Large intestine (tissue), 12 donors: ENCODE results near the gene ALG8. TPM values are rescaled to one million over a fixed set of nuclear protein-coding genes. Genes with fewer than 3 reads are reported as not detected.
A peak's percentile ranks its signal among the peaks of the same experiment; 100 is the strongest.

Experiments used
- DNase-seq, 2 donors: peaks; one replicate each; pipeline versions ENCODE4 v3.0.0 to v3.0.0-alpha.2; 2013
- H3K27ac ChIP-seq: one replicate; pipeline ENCODE4 v1.5.1; 2013; ENCODE audit warnings: low read length
- H3K27me3 ChIP-seq: 2 replicates; pipeline ENCODE4 v1.6.1; 2013; ENCODE audit warnings: low read length; ENCODE audit not compliant: control insufficient read depth, insufficient read depth
- H3K36me3 ChIP-seq: 2 replicates; pipeline ENCODE4 v1.6.1; 2013; ENCODE audit warnings: low read length; ENCODE audit not compliant: control insufficient read depth, insufficient read depth
- H3K4me1 ChIP-seq: one replicate; pipeline ENCODE4 v1.6.1; 2013; ENCODE audit warnings: low read length; ENCODE audit not compliant: control insufficient read depth, insufficient read depth
- H3K4me3 ChIP-seq: one replicate; pipeline ENCODE4 v1.5.1; 2013; ENCODE audit warnings: low read length
- H3K9me3 ChIP-seq: one replicate; pipeline ENCODE4 v1.6.1; 2013; ENCODE audit warnings: mild to moderate bottlenecking, low read depth, low read length, moderate library complexity; ENCODE audit not compliant: control insufficient read depth
- WGBS: methylation state at CpG from one replicate; pipeline ENCODE4 v1.1.5; 2013; ENCODE audit warnings: low lambda C conversion rate; ENCODE audit not compliant: insufficient coverage; 5-methylcytosine and 5-hydroxymethylcytosine counted together
- long read RNA-seq, 11 donors: transcript quantifications; one replicate each; lab custom pipeline, GENCODE V29; 2026
- polyA plus RNA-seq: library from polyadenylated mRNA; unstranded; fragments of 120-200 nt; gene quantifications from one replicate; pipeline ENCODE4 v1.2.1, GENCODE V29; 2013

ALG8 gene
- polyA plus RNA-seq, result 35.3 TPM
- long read RNA-seq, donor 1, transcript ALG8-201 (13 exons, 1,675 nt), result major isoform, 7 of 8 reads
- long read RNA-seq, donor 1, partial matches to known transcripts, result 0 of 8 reads
- long read RNA-seq, donor 1, other reads (novel, unspliced or antisense), result 0 of 8 reads
- long read RNA-seq, donor 2, partial matches to known transcripts, result 0 of 7 reads
- long read RNA-seq, donor 2, other reads (novel, unspliced or antisense), result 0 of 7 reads
- long read RNA-seq, donor 3, result 0 reads
- long read RNA-seq, donor 4, partial matches to known transcripts, result 0 of 1 reads
- long read RNA-seq, donor 4, other reads (novel, unspliced or antisense), result 0 of 1 reads
- long read RNA-seq, donor 5, partial matches to known transcripts, result 0 of 6 reads
- long read RNA-seq, donor 5, other reads (novel, unspliced or antisense), result 0 of 6 reads
- long read RNA-seq, donor 6, transcript ALG8-201 (13 exons, 1,675 nt), result major isoform, 8 of 9 reads
- long read RNA-seq, donor 6, partial matches to known transcripts, result 0 of 9 reads
- long read RNA-seq, donor 6, other reads (novel, unspliced or antisense), result 0 of 9 reads
- long read RNA-seq, donor 7, partial matches to known transcripts, result 0 of 5 reads
- long read RNA-seq, donor 7, other reads (novel, unspliced or antisense), result 0 of 5 reads
- long read RNA-seq, donor 8, transcript ALG8-201 (13 exons, 1,675 nt), result major isoform, 12 of 24 reads
- long read RNA-seq, donor 8, partial matches to known transcripts, result 10 of 24 reads
- long read RNA-seq, donor 8, other reads (novel, unspliced or antisense), result 0 of 24 reads
- long read RNA-seq, donor 9, transcript ALG8-201 (13 exons, 1,675 nt), result major isoform, 10 of 11 reads
- long read RNA-seq, donor 9, partial matches to known transcripts, result 0 of 11 reads
- long read RNA-seq, donor 9, other reads (novel, unspliced or antisense), result 0 of 11 reads
- long read RNA-seq, donor 10, transcript ALG8-201 (13 exons, 1,675 nt), result major isoform, 10 of 12 reads
- long read RNA-seq, donor 10, partial matches to known transcripts, result 0 of 12 reads
- long read RNA-seq, donor 10, other reads (novel, unspliced or antisense), result 0 of 12 reads
- long read RNA-seq, donor 11, transcript ALG8-201 (13 exons, 1,675 nt), result major isoform, 8 of 10 reads
- long read RNA-seq, donor 11, partial matches to known transcripts, result 0 of 10 reads
- long read RNA-seq, donor 11, other reads (novel, unspliced or antisense), result 0 of 10 reads

DNA sequence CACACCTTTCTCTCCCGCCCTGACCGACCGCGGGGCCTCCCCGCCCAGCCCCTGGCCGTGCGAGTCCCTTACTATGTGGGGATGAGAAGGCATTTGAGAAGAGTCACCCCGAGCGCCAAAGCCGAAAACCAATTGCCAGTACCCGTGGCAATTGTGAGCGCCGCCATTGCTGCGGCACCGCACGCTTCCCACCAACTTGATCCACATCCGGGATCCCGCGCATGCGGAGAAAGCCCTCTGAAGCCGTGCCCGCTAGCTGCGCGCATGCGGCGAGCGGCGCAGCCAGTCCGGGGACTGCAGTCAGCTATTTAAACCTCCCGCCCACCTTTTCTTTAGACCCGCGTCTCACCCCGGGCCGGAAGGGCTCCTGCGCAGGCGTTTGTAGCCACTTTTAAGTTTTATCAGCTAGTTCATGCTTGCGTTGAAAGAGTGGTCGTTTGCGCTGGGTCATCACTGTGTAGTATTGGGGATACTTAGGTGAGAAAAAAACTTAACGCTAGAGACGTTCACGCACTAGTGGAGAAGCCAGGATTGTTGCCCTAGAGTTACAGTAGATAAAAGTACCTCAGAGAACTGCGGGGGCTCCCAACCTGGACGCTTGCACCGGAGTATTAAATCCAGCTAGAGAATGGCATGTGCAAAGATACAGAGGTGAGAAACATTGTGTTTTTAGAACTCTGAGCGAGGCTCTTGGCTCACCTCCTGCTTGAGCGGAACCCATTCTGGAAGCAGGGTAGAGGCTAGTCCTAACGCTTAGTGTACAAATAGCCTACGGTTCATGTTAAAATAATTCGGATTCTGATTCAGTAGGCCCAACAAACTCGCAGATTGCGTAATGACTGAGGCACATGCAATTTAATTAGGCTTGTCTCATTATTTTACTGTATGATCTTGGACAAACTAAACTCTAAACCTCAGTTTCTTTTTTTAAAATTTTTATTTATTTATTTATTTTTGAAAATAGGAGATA lies at the start of gene ALG8:
TSS of gene ALG8 (minus strand) at position 205 of the 970 bp plus-strand sequence. CDS start at position 167, 38 bp downstream.
- peaks cover 2% of the 10 kb centered on the region for H3K36me3 ChIP-seq
- peak within 1 kb of the TSS; percentile 63 for H3K4me3 ChIP-seq
- H3K27ac ChIP-seq, result peak within 1 kb of the TSS; percentile 48
- H3K9me3 ChIP-seq, result no peaks in the 10 kb centered on the region
- 4% methylated on average over 4 of the region's 52 CpGs for WGBS
- H3K4me1 ChIP-seq, result peaks cover 4% of the 10 kb centered on the region
- H3K27me3 ChIP-seq, result no peaks in the 10 kb centered on the region
- DNase-seq, result peak; percentile 96 to 97

DNA sequence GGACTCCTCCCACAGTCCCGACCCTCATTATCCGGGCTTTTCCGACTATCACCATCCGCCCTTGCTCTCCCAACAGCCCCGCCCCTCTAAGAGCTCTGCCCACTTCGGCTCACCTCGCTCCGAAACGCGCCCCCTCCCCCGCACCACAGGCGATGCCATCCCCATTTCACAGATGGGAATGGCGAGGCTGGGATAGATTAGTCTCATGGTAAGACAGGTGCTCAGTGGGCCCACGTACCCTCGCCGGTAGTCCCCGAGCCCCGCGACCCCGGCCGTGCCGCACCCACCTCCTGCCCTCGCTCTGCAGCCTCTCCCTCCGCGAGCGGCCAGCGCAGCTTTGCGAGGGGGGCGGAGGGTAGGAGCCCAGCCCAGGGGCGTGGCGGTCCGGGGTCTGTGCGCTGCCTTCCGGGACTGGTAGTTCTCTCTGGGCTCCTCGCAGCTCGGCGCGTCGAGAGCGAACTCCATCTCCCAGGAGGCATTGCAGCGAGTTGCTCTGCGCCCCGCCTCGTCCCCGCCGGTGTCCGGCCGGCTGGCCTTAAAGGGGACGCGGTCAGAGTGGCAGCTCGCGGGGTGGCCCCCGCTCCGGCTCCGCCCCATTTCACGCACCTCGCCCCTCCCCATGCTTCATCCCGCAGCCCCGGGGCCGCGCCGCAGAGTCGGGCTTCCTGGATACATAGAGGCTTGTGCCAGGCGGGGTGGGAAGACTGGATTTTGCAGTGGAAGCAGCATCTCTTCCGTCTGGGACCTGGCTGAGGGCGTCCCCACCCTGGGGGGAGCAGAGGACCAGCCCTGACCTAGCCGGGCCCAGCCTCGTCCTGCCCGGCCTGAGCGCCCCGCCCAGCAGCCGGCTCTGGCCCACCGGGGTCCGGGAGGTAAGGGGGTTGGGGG lies 49.1 kb upstream of the ALG8 start, which contains the start of the genes KCTD21 and USP35:
TSS of gene KCTD21 (minus strand) at position 341 of the 888 bp plus-strand sequence. CDS start 14,072 bp downstream, outside the sequence.
TSS of gene USP35 (plus strand) at position 634 of the 888 bp plus-strand sequence. CDS start 7,327 bp downstream, outside the sequence.
- WGBS, result no CpG with 5 or more reads among the region's 74 CpGs
- peaks cover 10% of the 10 kb centered on the region for H3K4me1 ChIP-seq
- H3K27me3 ChIP-seq, result no peaks in the 10 kb centered on the region
- peak within 1 kb of the TSS; percentile 68 for H3K27ac ChIP-seq
- no peaks in the 10 kb centered on the region for H3K36me3 ChIP-seq
- peak; percentile 96 to 97 for DNase-seq
- H3K9me3 ChIP-seq, result no peaks in the 10 kb centered on the region
- peak within 1 kb of the TSS; percentile 97 for H3K4me3 ChIP-seq

DNA sequence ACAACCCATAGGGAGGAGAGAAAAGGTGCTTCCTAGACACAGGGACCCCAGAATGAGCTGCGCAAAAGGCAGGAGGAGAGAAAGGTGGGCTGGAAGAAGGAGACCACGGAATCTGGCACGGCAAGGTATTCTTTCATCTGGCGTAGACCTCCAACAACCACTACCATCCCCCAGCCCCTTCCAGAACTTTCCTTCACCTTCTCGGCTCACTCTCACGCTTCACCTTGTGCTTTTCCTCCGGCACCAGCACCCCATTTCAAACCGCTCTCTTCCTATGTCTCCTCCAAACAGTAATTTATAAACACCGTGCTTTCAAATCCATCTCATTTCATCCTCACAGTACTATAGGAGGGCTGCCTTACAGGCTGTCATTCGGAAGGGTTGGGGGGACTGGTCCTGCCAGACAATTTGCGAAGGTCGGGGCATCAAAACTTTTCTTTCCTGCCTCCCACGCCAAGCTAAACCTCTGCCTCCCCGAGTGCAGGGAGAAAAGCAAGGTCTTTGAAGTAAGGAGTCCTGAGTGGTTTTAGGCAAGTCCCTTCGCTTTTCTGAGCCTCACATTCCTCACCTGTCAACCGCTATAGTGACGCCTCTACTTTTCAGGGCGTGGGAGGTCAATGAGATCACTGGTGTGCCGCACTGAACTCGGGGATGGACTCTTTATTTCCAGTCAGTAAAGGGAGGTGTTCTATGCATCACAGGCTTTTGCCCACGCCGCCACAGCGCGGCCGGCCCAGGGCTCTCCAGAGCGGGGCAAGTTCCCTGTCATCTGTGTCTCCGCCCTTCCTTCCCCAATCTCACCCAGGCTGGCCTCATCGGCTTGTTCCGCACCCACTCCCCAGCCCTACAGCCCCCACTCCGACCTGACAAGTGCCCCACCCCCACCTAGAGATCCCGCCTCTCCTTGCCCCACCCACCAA lies 48.2 kb upstream of the ALG8 start:
- DNase-seq, result peak in 1 of 2 donors; percentile 56
- no peaks in the 10 kb centered on the region for H3K9me3 ChIP-seq
- no peaks in the 10 kb centered on the region for H3K27me3 ChIP-seq
- peak overlapping the region; percentile 68 for H3K27ac ChIP-seq
- peak overlapping the region; percentile 97 for H3K4me3 ChIP-seq
- H3K4me1 ChIP-seq, result peaks cover 10% of the 10 kb centered on the region
- H3K36me3 ChIP-seq, result no peaks in the 10 kb centered on the region
- WGBS, result 70% methylated on average over 5 of the region's 31 CpGs

DNA sequence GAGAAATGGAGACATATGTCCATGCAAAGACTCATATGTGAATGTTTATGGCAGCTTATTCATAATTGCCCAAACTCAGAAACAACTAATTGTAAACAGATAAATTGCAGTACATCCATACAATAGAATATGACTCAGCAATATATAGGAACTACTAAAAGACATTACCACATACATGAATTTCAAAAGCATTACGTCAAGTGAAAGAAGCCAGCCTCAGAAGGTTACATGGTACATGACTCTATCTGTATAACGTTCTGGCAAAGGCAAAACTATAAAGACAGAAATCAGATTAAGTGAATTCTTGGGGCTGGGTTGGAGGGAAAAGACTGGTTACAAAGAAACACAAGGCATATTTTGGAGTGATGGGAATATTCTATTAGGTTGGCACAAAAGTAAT lies 41.8 kb upstream of the ALG8 start:
- DNase-seq, result no peak
- WGBS, result 72% methylated on average over 2 of the region's 2 CpGs
- H3K27ac ChIP-seq, result no peak overlapping the region
- no peaks in the 10 kb centered on the region for H3K27me3 ChIP-seq
- H3K4me3 ChIP-seq, result no peak overlapping the region
- H3K9me3 ChIP-seq, result no peaks in the 10 kb centered on the region
- no peaks in the 10 kb centered on the region for H3K4me1 ChIP-seq
- peaks cover 2% of the 10 kb centered on the region for H3K36me3 ChIP-seq

DNA sequence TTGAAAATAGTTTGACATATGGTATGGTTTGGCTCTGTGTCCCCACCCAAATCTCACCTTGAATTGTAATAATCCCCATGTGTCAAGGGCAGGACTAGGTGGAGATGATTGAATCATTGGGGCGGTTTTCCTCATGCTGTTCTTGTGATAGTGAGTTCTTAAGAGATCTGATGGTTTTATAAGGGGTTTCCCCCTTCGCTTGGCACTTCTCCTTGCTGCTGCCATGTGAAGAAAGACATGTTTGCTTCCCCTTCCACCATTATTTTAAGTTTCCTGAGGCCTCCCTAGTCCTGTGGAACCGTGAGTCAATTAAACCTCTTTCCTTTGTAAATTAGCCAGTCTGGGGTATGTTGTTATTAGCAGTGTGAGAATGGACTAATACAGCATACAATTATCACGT lies 41.3 kb upstream of the ALG8 start:
- H3K27ac ChIP-seq, result no peak overlapping the region
- WGBS, result 100% methylated on average over 1 of the region's 4 CpGs
- DNase-seq, result no peak

DNA sequence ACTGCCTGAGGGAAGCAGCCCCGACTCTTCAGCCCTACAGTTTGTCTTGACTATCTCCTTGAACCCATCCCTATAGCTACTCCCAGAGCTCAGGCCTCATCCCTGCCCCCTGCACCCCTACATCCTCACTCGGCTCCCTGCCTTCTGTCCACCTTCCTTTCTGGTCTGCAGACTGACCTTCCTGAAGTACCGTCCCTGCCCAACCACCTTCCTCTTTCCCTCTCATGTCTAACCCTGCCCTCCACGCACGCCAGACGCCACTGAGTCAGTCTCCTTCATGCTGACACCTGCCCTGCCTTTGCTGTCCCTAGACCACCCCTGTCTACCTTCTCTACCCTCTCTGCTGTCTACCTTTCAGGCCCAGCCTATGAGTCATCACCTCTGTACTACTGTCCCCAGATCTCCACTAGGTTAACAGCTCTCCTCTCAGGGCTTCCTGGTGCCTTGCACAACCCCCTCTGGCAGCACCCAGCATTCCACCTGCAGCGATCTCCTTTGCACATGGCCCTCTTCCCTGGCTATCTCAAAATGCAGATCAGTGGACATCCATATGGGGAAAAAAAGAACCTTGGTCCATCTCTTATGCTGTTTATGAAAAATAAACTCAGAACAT lies 40.1 kb upstream of the ALG8 start:
- WGBS, result no CpG with 5 or more reads among the region's 7 CpGs
- peak in 1 of 2 donors; percentile 42 for DNase-seq
- no peak overlapping the region for H3K4me3 ChIP-seq

More for the DNA sequence above, 41.3 kb upstream of the ALG8 start:
- Histone ChIP-seq H3K4me1 (no peaks in the 10 kb centered on the region), H3K4me3 (no peak overlapping the region), H3K36me3 (peaks cover 2% of the 10 kb centered on the region), H3K27me3 (no peaks in the 10 kb centered on the region), H3K9me3 (no peaks in the 10 kb centered on the region)

DNA sequence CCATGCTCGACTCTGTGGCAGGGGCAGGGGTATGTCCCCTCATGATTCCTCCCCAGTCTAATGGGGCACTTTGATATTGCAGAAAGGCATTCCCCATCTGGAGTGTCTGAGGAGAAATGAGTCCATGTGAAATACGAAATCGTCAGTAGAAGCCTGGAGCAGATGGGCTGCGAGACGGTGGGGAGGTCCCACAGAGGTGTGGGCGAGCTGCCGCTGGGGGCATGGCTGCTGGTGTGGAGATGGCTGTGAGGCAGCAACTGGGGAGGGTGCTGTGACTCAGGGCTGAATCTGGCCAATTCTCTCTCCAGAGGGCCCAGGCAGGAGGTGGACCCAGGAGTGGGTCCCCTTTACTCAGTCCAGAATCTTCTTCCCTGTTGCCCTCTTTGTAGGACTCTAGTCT lies 37.8 kb upstream of the ALG8 start:
- 100% methylated on average over 4 of the region's 7 CpGs for WGBS
- Histone ChIP-seq H3K4me3 (no peak overlapping the region), H3K9me3 (no peaks in the 10 kb centered on the region), H3K36me3 (peaks cover 17% of the 10 kb centered on the region), H3K4me1 (no peaks in the 10 kb centered on the region), H3K27ac (no peak overlapping the region), H3K27me3 (no peaks in the 10 kb centered on the region)
- no peak for DNase-seq

More for the DNA sequence above, 40.1 kb upstream of the ALG8 start:
- H3K9me3 ChIP-seq, result no peaks in the 10 kb centered on the region
- H3K27me3 ChIP-seq, result no peaks in the 10 kb centered on the region
- no peaks in the 10 kb centered on the region for H3K4me1 ChIP-seq
- no peak overlapping the region for H3K27ac ChIP-seq
- H3K36me3 ChIP-seq, result peaks cover 2% of the 10 kb centered on the region
